HCT116 (cell line): ENCODE data around the gene ZBTB37. TPM values are rescaled to one million over a fixed set of nuclear protein-coding genes. Genes with fewer than 3 reads are reported as not detected.

Source experiments
- ATAC-seq: fragments of 200-7000 bp; cut with Tn5 transposase; 2 replicates; pipeline ENCODE4 v1.9.1; 2020; ENCODE audit warnings: mild to moderate bottlenecking, moderate library complexity
- Bru-seq: library from RNA; stranded (reverse); fragments of 400-500 nt; gene quantifications from one replicate; lab custom pipeline; 2021; lab: Mats Ljungman, UMichigan
- BruChase-seq, 2 experiments: library from RNA; stranded (reverse); fragments of 400-500 nt; gene quantifications; one replicate each; lab custom pipeline; 2021; lab: Mats Ljungman, UMichigan
- BruUV-seq: library from RNA; stranded (reverse); fragments of 400-500 nt; replicated peaks from 2 replicates; lab custom pipeline; 2021; lab: Mats Ljungman, UMichigan
- CTCF ChIA-PET: fragments of 300-600 bp; sonication (Branson Sonifier 250); formaldehyde crosslinking; loops from one replicate; lab custom pipeline; 2021; ENCODE audit warnings: antibody characterized with exemption; lab: Charles Lee
- POLR2A ChIA-PET: fragments of 300-600, 350-600 bp; sonication (Branson Sonifier 250); formaldehyde crosslinking; loops from one replicate; lab custom pipeline; 2021; ENCODE audit warnings: antibody characterized with exemption; lab: Charles Lee
- RAD21 ChIA-PET, 2 experiments: fragments of 300-600 bp; sonication (Branson Sonifier 250); formaldehyde crosslinking; loops; one replicate each; lab custom pipeline; 2023; ENCODE audit warnings: low total read pairs in 2 of 2; ENCODE audit not compliant: uncharacterized antibody in 2 of 2, unreplicated experiment in 2 of 2, low non-redundant PET in 1 of 2; lab: Charles Lee
- DNase-seq: peaks from one replicate; pipeline ENCODE4 v3.0.0-alpha.2; 2010; ENCODE audit warnings: low read depth, low spot score
- H2AFZ ChIP-seq: fragments of 200-600 bp; shearing (Covaris generic), sonication (generic); 2 replicates; pipeline ENCODE4 v1.6.1; 2017; ENCODE audit warnings: low read depth, mixed run types, mixed read lengths, antibody characterized with exemption, low read length; ENCODE audit not compliant: poor library complexity, severe bottlenecking
- H3K27ac ChIP-seq: 2 replicates; pipeline ENCODE4 v1.5.1; 2012; ENCODE audit warnings: low read depth, low read length
- H3K27me3 ChIP-seq: fragments of 200-600 bp; sonication (generic); 2 replicates; pipeline ENCODE4 v1.6.1; 2016; ENCODE audit warnings: mixed run types, low read length, mixed read lengths; ENCODE audit not compliant: insufficient read depth
- H3K36me3 ChIP-seq, 2 experiments: fragments of 200-500 bp in 1 of 2; fragments of 200-600 bp in 1 of 2; sonication (Bioruptor generic) in 1 of 2; sonication (generic) in 1 of 2; 2 replicates each; pipeline versions ENCODE4 v1.5.1 to v1.6.1; 2014 to 2016; ENCODE audit warnings: low read length in 2 of 2, inconsistent platforms in 1 of 2, mixed read lengths in 1 of 2, mixed run types in 1 of 2; ENCODE audit not compliant: insufficient read depth in 2 of 2, control insufficient read depth in 1 of 2
- H3K4me1 ChIP-seq, 2 experiments: fragments of 200-600 bp in 1 of 2; sonication (generic) in 1 of 2; 2 replicates each; pipeline versions ENCODE4 v1.5.1 to v1.6.1; 2012 to 2017; ENCODE audit warnings: low read length in 2 of 2, inconsistent platforms in 1 of 2, mild to moderate bottlenecking in 1 of 2, mixed read lengths in 1 of 2, mixed run types in 1 of 2, moderate library complexity in 1 of 2; ENCODE audit not compliant: insufficient read depth in 2 of 2, control insufficient read depth in 1 of 2
- H3K4me2 ChIP-seq: fragments of 200-600 bp; sonication (generic); 2 replicates; pipeline ENCODE4 v1.6.1; 2017; ENCODE audit warnings: mixed run types, low read length, mixed read lengths
- H3K4me3 ChIP-seq, 2 experiments: fragments of 200-600 bp in 1 of 2; sonication (generic) in 1 of 2; replicated peaks in 1 of 2; 2 replicates each; pipeline ENCODE4 v1.5.1; 2011 to 2016; ENCODE audit warnings: low read length in 2 of 2, control low read depth in 1 of 2, low read depth in 1 of 2, mild to moderate bottlenecking in 1 of 2, mixed read lengths in 1 of 2, mixed run types in 1 of 2
- H3K79me2 ChIP-seq: fragments of 200-600 bp; sonication (generic); 2 replicates; pipeline ENCODE4 v1.6.1; 2017; ENCODE audit warnings: mild to moderate bottlenecking, mixed run types, low read length, moderate library complexity, mixed read lengths; ENCODE audit not compliant: insufficient read depth
- H3K9ac ChIP-seq: fragments of 200-600 bp; sonication (generic); 2 replicates; pipeline ENCODE4 v1.6.1; 2016; ENCODE audit warnings: low read length, mixed read lengths
- H3K9me2 ChIP-seq: fragments of 200-600 bp; sonication (generic), shearing (Covaris generic); 2 replicates; pipeline ENCODE4 v1.6.1; 2017; ENCODE audit warnings: mixed run types, mild to moderate bottlenecking, moderate library complexity; ENCODE audit not compliant: insufficient read depth
- H3K9me3 ChIP-seq, 2 experiments: fragments of 200-500 bp in 1 of 2; fragments of 200-600 bp in 1 of 2; sonication (Bioruptor generic) in 1 of 2; sonication (generic) in 1 of 2; 2 replicates each; pipeline ENCODE4 v1.6.1; 2014 to 2017; ENCODE audit warnings: low read length in 2 of 2, mixed read lengths in 2 of 2, inconsistent platforms in 1 of 2, low read depth in 1 of 2, mild to moderate bottlenecking in 1 of 2, mixed run types in 1 of 2, moderate library complexity in 1 of 2; ENCODE audit not compliant: control insufficient read depth in 1 of 2, insufficient read depth in 1 of 2
- H4K20me1 ChIP-seq: fragments of 200-600 bp; sonication (generic), shearing (Covaris generic); 2 replicates; pipeline ENCODE4 v1.6.1; 2017; ENCODE audit warnings: mixed run types, mild to moderate bottlenecking, moderate library complexity; ENCODE audit not compliant: insufficient read depth
- ATF3 ChIP-seq: IDR thresholded peaks from 2 replicates; pipeline ENCODE4 v1.6.1; 2012
- CBX3 ChIP-seq: IDR thresholded peaks from 2 replicates; pipeline ENCODE4 v1.6.1; 2012; ENCODE audit warnings: low read depth
- EGR1 ChIP-seq: IDR thresholded peaks from 2 replicates; pipeline ENCODE4 v1.6.1; 2012; ENCODE audit warnings: low read depth
- ELF1 ChIP-seq: IDR thresholded peaks from 2 replicates; pipeline ENCODE4 v1.6.1; 2012; ENCODE audit warnings: low read depth, borderline replicate concordance
- EZH2 ChIP-seq: fragments of 200-600 bp; sonication (generic); IDR thresholded peaks from 2 replicates; pipeline ENCODE4 v1.6.1; 2017; ENCODE audit warnings: antibody characterized with exemption, mixed run types
- FOSL1 ChIP-seq: IDR thresholded peaks from 2 replicates; pipeline ENCODE4 v1.6.1; 2012; ENCODE audit warnings: low read depth
- POLR2A ChIP-seq: IDR thresholded peaks from 2 replicates; pipeline ENCODE4 v1.7.0; 2011; ENCODE audit warnings: borderline replicate concordance; ENCODE audit not compliant: insufficient read depth, insufficient read length; ENCODE audit errors: extremely low read depth
- POLR2AphosphoS5 ChIP-seq: IDR thresholded peaks from 2 replicates; pipeline ENCODE4 v1.6.1; 2011; ENCODE audit warnings: mild to moderate bottlenecking, low read depth, low read length, moderate library complexity
- RAD21 ChIP-seq: IDR thresholded peaks from 2 replicates; pipeline ENCODE4 v1.6.1; 2012; ENCODE audit warnings: low read depth, mild to moderate bottlenecking
- SIN3A ChIP-seq: IDR thresholded peaks from 2 replicates; pipeline ENCODE4 v1.6.1; 2012; ENCODE audit warnings: low read depth
- SP1 ChIP-seq: IDR thresholded peaks from 2 replicates; pipeline ENCODE4 v1.6.1; 2012; ENCODE audit warnings: low read depth
- SRF ChIP-seq: IDR thresholded peaks from 2 replicates; pipeline ENCODE4 v1.6.1; 2012; ENCODE audit warnings: low read depth
- TCF7L2 ChIP-seq: IDR thresholded peaks from 2 replicates; pipeline ENCODE4 v1.7.0; 2011; ENCODE audit warnings: borderline replicate concordance, inconsistent platforms; ENCODE audit not compliant: insufficient read depth, insufficient read length; ENCODE audit errors: extremely low read depth
- YY1 ChIP-seq: IDR thresholded peaks from 2 replicates; pipeline ENCODE4 v1.6.1; 2011; ENCODE audit warnings: low read length, low read depth, moderate library complexity, mild to moderate bottlenecking; ENCODE audit not compliant: insufficient replicate concordance; ENCODE audit errors: extremely low read depth
- ZBTB33 ChIP-seq: IDR thresholded peaks from 2 replicates; pipeline ENCODE4 v1.6.1; 2011; ENCODE audit warnings: mild to moderate bottlenecking, low read length, moderate library complexity; ENCODE audit not compliant: insufficient replicate concordance; ENCODE audit errors: extremely low read depth
- intact Hi-C: fragments of 100-400 bp; cut with micrococcal nuclease; formaldehyde crosslinking; loops from 2 replicates; pipeline ENCODE4 v1.10.0; 2022
- long read RNA-seq: library from polyadenylated mRNA; unstranded; transcript quantifications from one replicate; pipeline ENCODE4 v2.0.0, GENCODE V29; 2021; ENCODE audit not compliant: unreplicated experiment
- polyA plus RNA-seq: library from polyadenylated mRNA; unstranded; fragments of >200 nt; gene quantifications from 2 replicates; pipeline ENCODE4 v1.2.1, GENCODE V29; 2012; ENCODE audit warnings: missing spikeins
- total RNA-seq: library from RNA; stranded (reverse); gene quantifications from one replicate; pipeline ENCODE4 v1.2.1, GENCODE V29; 2021; ENCODE audit not compliant: unreplicated experiment

Gene ZBTB37
- 9.5 TPM for total RNA-seq
- polyA plus RNA-seq = 1.2 and 1.5 TPM in 2 replicates
- Bru-seq, nascent RNA = percentile 71 among the genes with signal in this experiment
- percentile 95 among the genes with signal in this experiment for BruChase-seq, experiment 1, labeled RNA remaining after a 6-hour chase
- BruChase-seq, experiment 2, labeled RNA remaining after a 2-hour chase = percentile 94 among the genes with signal in this experiment
- long read RNA-seq, partial matches to known transcripts = 0 of 1 reads
- long read RNA-seq, other reads (novel, unspliced or antisense) = 1 of 1 reads

GRCh38 chr1:173868266-173869020 lies at the start of gene ZBTB37:
TSS of gene ZBTB37 (plus strand) at chr1:173868380. CDS start at chr1:173870226, 1,846 bp downstream.
- no peaks in the 10 kb centered on the region for H3K27me3 ChIP-seq
- CTCF ChIA-PET = no interaction called here
- intact Hi-C loops = loop anchor here (2.0 to 10.0 kb wide), 2 partner anchors 206 to 346 kb away; no protein-coding TSS in a partner anchor

More at GRCh38 chr1:173868266-173869020, at the start of gene ZBTB37:
- peaks cover 11 to 34% of the 10 kb centered on the region in 2 experiments; a peak in 3 of 4 replicates for H3K4me1 ChIP-seq
- H3K79me2 ChIP-seq = peaks cover 38% of the 10 kb centered on the region
- peak within 1 kb of the TSS; percentile 91 for H3K27ac ChIP-seq
- H3K4me2 ChIP-seq = peak within 1 kb of the TSS; percentile 95
- peaks cover 32% of the 10 kb centered on the region; the same call in 1 of the 2 replicates for H4K20me1 ChIP-seq
- ATAC-seq (peak; percentile 76), DNase-seq (peak; percentile 79)
- ChIA-PET RAD21 (no interaction called here), POLR2A (interaction anchor here (0.6 to 1.9 kb wide), 9 partner anchors 8 to 1131 kb away, joined by 3 to 11 read pairs (median 4); partner anchors contain the start of gene RC3H1)
- peaks cover 33 to 42% of the 10 kb centered on the region in 2 experiments for H3K36me3 ChIP-seq
- peak within 1 kb of the TSS; percentile 94 for H3K9ac ChIP-seq
- BruUV-seq = no TSS peak
- no peaks in the 10 kb centered on the region for H3K9me2 ChIP-seq
- H3K9me3 ChIP-seq = no peaks in the 10 kb centered on the region
- peak within 1 kb of the TSS; percentile 69 for H2AFZ ChIP-seq
- TF ChIP-seq FOSL1 (no peak), CBX3 (peak; percentile 12; the same call in 1 of the 2 replicates), POLR2A (no peak), SP1 (peak; percentile 35; the same call in 1 of the 2 replicates), TCF7L2 (peak; percentile 30), ELF1 (peak; percentile 45; the same call in 1 of the 2 replicates), POLR2AphosphoS5 (peak; percentile 61; the same call in 1 of the 2 replicates), RAD21 (peak; percentile 39), SRF (no peak), ATF3 (no peak), ZBTB33 (no peak), YY1 (peak; percentile 40), SIN3A (peak; percentile 77), EZH2 (no peak), EGR1 (peak; percentile 77)
- H3K4me3 ChIP-seq = peak within 1 kb of the TSS; percentile 69 to 94
